Large intestine (tissue), 3 donors: Measurements from ENCODE around the gene LACTB. TPM values are rescaled to one million over a fixed set of nuclear protein-coding genes. Genes with fewer than 3 reads are reported as not detected.
"Not testable (repeated sequence)": the region's sequence is repeated elsewhere in the genome, so short reads cannot be mapped to it uniquely, and the experiment has no call there.

Source experiments
- DNase-seq, 2 donors: peaks; one replicate each; pipeline versions ENCODE4 v3.0.0 to v3.0.0-alpha.2; 2013
- H3K27ac ChIP-seq: one replicate; pipeline ENCODE4 v1.5.1; 2013; ENCODE audit warnings: low read length
- H3K27me3 ChIP-seq: 2 replicates; pipeline ENCODE4 v1.6.1; 2013; ENCODE audit warnings: low read length; ENCODE audit not compliant: control insufficient read depth, insufficient read depth
- H3K36me3 ChIP-seq: 2 replicates; pipeline ENCODE4 v1.6.1; 2013; ENCODE audit warnings: low read length; ENCODE audit not compliant: control insufficient read depth, insufficient read depth
- H3K4me1 ChIP-seq: one replicate; pipeline ENCODE4 v1.6.1; 2013; ENCODE audit warnings: low read length; ENCODE audit not compliant: control insufficient read depth, insufficient read depth
- H3K4me3 ChIP-seq: one replicate; pipeline ENCODE4 v1.5.1; 2013; ENCODE audit warnings: low read length
- H3K9me3 ChIP-seq: one replicate; pipeline ENCODE4 v1.6.1; 2013; ENCODE audit warnings: mild to moderate bottlenecking, low read depth, low read length, moderate library complexity; ENCODE audit not compliant: control insufficient read depth
- WGBS: methylation state at CpG from one replicate; pipeline ENCODE4 v1.1.5; 2013; ENCODE audit warnings: low lambda C conversion rate; ENCODE audit not compliant: insufficient coverage; 5-methylcytosine and 5-hydroxymethylcytosine counted together
- polyA plus RNA-seq: library from polyadenylated mRNA; unstranded; fragments of 120-200 nt; gene quantifications from one replicate; pipeline ENCODE4 v1.2.1, GENCODE V29; 2013

Gene LACTB
- polyA plus RNA-seq, 1 donor: 18.4 TPM

DNA sequence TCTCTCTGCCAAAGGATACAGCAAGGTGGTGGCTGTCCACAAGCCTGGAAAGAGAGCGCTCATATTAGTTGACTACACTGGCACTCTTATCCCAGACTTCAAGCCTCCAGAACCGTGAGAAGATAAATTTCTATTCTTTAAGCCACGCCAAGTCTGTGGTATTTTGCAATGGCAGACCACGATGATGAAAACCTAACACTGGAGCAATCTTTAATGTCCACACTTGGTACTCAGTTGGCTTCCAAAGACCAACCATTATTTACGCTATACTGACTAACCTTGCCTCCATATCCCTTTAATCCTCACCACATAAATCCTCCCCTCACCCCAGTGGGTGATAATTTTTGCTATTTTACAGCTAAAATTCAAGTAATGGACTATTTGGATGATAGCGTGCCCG is 16.9 kb upstream of the LACTB start:
- H3K4me1 ChIP-seq: no peaks in the 10 kb centered on the region
- WGBS: no CpG with 5 or more reads among the region's 7 CpGs
- H3K36me3 ChIP-seq: no peaks in the 10 kb centered on the region
- no peaks in the 10 kb centered on the region for H3K9me3 ChIP-seq
- no peak overlapping the region for H3K4me3 ChIP-seq
- DNase-seq: no peak
- H3K27me3 ChIP-seq: no peaks in the 10 kb centered on the region
- H3K27ac ChIP-seq: no peak overlapping the region

DNA sequence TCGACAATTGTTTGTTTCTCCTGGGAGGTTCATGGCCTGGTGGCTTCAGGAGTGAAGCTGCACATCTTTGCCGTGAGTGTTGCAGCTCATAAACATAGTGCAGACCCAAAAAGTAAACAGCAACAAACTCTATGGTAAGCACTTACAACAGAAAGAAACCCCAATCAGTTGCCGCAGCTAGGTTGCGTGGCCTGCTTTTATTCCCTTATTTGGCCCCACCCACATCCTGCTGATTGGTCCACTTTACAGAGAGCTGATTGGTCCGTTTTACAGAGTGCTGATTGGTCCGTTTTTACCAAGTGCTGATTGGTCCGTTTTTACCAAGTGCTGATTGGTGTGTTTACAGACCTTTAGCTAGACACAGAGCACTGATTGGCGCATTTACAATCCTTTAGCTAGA is 16.3 kb upstream of the LACTB start:
- WGBS: no CpG with 5 or more reads among the region's 8 CpGs
- not testable (repeated sequence) for DNase-seq, H3K4me3 ChIP-seq, H3K27me3 ChIP-seq, H3K9me3 ChIP-seq, H3K27ac ChIP-seq, H3K36me3 ChIP-seq, H3K4me1 ChIP-seq

DNA sequence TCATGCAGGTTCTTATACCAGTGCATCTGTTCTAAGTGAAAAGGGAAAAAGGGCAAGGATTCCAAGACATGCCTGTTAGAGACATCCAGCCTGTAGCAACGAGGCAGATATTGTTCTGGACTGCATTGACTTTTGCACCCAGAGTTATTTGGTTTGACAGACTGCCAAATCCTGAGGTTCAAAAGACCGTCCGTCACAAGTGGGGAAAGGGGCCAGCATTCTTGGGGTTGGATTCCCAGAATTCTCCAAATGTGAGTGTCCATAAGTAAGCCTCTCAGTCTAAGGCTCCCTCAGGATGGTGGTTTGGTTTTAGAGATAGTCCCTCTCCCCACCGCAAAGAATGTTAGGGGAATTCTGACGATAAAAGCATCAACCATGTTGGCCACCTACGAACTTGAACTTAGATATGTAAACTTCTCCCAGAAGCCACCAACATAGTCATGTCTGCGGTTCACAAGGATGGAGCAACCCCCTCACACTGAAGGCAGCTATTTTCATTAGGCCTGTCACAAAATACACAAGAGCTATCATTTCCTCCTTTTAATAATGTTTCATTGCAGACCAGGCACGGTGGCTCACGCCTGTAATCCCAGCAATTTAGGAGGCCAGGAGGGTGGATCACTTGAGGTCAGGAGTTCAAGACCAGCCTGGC is 13.6 kb upstream of the LACTB start:
- H3K9me3 ChIP-seq: no peaks in the 10 kb centered on the region
- DNase-seq: peak; percentile 60 to 67
- no peak overlapping the region for H3K27ac ChIP-seq
- H3K4me3 ChIP-seq: no peak overlapping the region
- H3K36me3 ChIP-seq: no peaks in the 10 kb centered on the region
- H3K4me1 ChIP-seq: no peaks in the 10 kb centered on the region
- WGBS: 80% methylated on average over 1 of the region's 9 CpGs
- no peaks in the 10 kb centered on the region for H3K27me3 ChIP-seq

DNA sequence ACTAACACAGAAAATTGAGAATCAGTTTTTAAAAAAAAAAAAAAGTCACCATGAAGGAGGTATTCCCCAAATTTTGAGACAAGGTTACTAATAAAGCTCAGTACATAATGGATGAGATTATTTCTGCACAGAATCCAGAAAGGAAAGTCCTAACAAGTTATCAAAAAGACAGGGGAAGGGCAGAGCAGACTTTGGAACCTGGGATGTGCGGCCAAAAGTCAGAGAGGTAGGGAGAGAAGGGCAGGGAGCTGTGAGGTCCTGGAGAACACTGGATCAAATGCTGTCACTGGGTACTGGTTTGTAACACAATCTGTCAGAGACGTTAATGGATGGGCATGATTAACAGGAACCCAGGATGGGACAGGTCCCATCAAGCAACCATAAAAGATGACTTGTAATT is 12.2 kb upstream of the LACTB start:
- Histone ChIP-seq H3K9me3 (no peaks in the 10 kb centered on the region), H3K4me1 (no peaks in the 10 kb centered on the region), H3K27me3 (no peaks in the 10 kb centered on the region), H3K36me3 (no peaks in the 10 kb centered on the region), H3K4me3 (no peak overlapping the region), H3K27ac (no peak overlapping the region)
- no peak for DNase-seq
- 80% methylated on average over 1 of the region's 2 CpGs for WGBS

DNA sequence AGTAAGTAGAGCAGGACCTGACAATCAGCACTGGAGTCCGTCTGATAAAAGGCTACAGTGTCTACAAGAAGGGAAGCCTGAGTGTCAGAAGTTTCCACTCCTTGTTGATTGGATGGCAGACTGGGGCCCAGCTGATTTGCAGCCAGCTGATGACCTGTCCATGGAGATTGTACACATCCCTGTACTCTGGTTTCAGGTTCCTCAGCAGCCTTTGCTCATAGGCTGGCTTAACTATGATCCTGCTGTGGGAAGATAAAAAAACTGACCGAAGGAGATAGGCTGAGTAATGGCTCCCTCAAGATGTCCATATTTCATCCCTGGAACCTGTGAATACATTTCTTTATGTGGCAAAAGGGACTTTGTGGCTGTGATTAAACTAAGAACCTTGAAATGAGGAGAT is 11.7 kb upstream of the LACTB start:
- no peaks in the 10 kb centered on the region for H3K9me3 ChIP-seq
- WGBS: no CpG with 5 or more reads among the region's 2 CpGs
- H3K27me3 ChIP-seq: no peaks in the 10 kb centered on the region
- H3K36me3 ChIP-seq: no peaks in the 10 kb centered on the region
- no peaks in the 10 kb centered on the region for H3K4me1 ChIP-seq
- H3K4me3 ChIP-seq: no peak overlapping the region
- no peak for DNase-seq
- H3K27ac ChIP-seq: no peak overlapping the region

DNA sequence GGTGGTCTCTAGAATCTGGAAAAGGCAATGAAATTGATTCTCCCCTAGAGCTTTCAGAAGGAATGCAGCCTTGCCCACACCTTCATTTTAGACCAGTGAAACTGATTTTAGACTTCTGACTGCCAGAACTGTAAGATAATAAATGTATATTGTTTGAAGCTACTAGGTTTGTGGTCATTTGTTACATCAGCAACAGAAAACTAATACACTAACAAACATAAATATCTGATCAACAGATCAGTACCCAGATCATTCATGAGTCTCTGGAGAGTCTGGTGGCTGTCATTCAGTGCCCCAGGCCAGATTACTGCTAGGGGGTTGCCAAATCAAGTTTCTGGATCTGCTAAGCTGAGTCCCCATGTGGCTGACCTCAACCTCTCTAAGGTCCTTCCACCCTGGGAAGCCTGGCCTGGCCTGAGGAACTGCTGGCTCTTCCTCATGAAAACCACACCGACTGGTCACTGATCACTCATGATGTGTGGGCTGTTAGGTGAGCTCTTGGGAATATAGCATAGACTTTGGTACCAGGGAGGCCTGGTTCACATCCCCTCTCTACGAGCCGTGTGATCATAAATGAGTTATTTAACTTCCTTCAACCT is 11.1 kb upstream of the LACTB start:
- no peak overlapping the region for H3K27ac ChIP-seq

DNA sequence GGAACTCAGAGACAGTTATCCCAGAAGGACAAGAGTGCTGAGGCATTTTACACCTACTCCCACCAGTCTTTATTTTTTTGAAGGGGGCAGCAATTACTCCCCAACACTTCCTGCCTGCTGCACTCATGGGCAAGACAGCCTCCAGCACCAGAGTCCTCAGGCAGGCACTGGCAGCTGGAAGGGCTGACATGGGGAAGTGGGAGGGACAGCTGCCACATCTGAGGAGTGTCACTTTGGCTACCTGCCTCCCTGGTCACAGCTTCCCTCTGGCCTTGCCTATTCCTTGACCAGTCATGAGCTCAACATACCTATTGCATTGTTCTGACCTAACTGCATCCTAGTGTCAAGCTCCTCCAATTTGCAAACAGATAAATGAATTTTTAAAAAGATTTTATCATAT is 10.2 kb upstream of the LACTB start:
- no peaks in the 10 kb centered on the region for H3K4me1 ChIP-seq
- no peak for DNase-seq
- H3K4me3 ChIP-seq: no peak overlapping the region
- H3K27ac ChIP-seq: no peak overlapping the region
- H3K36me3 ChIP-seq: no peaks in the 10 kb centered on the region
- no peaks in the 10 kb centered on the region for H3K27me3 ChIP-seq
- no peaks in the 10 kb centered on the region for H3K9me3 ChIP-seq

More for the DNA sequence above, 11.1 kb upstream of the LACTB start:
- no peaks in the 10 kb centered on the region for H3K27me3 ChIP-seq
- no peaks in the 10 kb centered on the region for H3K9me3 ChIP-seq
- no peaks in the 10 kb centered on the region for H3K4me1 ChIP-seq
- WGBS: no CpG with 5 or more reads among the region's 3 CpGs
- H3K4me3 ChIP-seq: no peak overlapping the region
- DNase-seq: no peak
- H3K36me3 ChIP-seq: no peaks in the 10 kb centered on the region

DNA sequence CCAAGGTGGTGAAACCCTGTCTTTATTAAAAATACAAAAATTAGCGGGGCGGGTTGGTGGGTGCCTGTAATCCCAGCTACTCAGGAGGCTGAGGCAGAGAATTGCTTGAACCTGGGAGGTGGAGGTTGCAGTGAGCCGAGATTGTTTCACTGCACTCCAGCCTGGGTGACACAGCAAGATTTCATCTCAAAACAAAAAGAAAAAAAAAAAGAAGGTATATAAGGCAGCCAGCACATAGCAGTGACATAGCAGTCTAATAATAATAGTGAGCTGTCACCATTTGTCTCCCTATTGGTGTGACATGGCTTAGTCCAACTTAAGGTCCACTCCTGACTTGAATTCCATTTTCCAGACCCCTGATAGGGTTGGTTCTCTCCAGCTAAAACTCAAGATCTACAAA is 8.8 kb upstream of the LACTB start:
- Histone ChIP-seq H3K9me3 (no peaks in the 10 kb centered on the region), H3K36me3 (no peaks in the 10 kb centered on the region), H3K4me1 (no peaks in the 10 kb centered on the region), H3K4me3 (no peak overlapping the region), H3K27ac (no peak overlapping the region), H3K27me3 (no peaks in the 10 kb centered on the region)
- WGBS: 100% methylated on average over 2 of the region's 3 CpGs
- DNase-seq: no peak

DNA sequence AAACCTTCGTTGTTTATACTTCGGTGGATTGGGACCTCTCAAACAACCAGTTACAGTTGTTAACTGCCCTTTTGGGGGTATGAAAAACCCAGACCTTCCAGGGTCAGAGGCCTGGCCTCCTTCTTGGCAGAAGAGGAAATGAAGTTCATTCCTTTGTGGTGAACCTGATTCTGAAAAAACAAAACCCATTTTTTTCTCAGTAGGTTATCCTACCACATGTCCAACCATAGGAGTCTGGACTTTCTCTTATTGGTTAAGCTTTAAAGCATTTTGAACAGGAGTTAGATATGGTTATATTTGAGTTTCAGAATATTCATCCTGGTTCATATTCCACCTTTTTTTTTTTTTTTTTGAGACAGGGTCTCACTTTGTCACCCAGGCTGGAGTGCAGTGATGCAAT is 7.2 kb upstream of the LACTB start:
- H3K27ac ChIP-seq: no peak overlapping the region
- no peaks in the 10 kb centered on the region for H3K4me1 ChIP-seq
- no peak for DNase-seq
- no peaks in the 10 kb centered on the region for H3K27me3 ChIP-seq
- no CpG with 5 or more reads among the region's 2 CpGs for WGBS
- no peaks in the 10 kb centered on the region for H3K36me3 ChIP-seq
- no peak overlapping the region for H3K4me3 ChIP-seq
- no peaks in the 10 kb centered on the region for H3K9me3 ChIP-seq

DNA sequence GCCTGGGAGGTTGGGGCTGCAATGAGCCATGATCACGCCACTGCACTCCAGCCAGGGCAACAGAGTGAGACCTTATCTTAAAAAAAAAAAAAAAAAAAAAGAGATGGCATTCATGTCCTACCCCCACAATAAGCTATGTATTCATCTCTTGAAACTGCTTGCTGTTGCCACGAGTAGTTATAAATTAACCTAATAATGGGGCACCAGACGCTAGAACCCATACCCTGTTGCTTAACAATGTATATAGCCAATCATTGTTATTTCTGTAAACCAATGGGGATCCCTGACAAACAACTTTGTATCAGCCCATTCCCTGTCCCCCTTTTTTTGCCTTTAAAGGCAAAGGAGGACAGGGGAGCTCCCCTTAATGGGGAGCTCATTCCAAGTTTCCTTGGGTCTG is 2.8 kb upstream of the LACTB start:
- Histone ChIP-seq H3K9me3 (no peaks in the 10 kb centered on the region), H3K4me1 (peaks cover 7% of the 10 kb centered on the region), H3K27me3 (no peaks in the 10 kb centered on the region), H3K36me3 (no peaks in the 10 kb centered on the region), H3K27ac (no peak overlapping the region), H3K4me3 (no peak overlapping the region)
- no CpG with 5 or more reads among the region's 3 CpGs for WGBS
- DNase-seq: no peak
